ENCODE data around the gene ATRN. TPM values are rescaled to one million over a fixed set of nuclear protein-coding genes. Genes with fewer than 3 reads are reported as not detected.

The ATRN gene
- total and polyA plus RNA-seq, 2 experiments from 2014 or later: 2.2 to 18.3 TPM

DNA sequence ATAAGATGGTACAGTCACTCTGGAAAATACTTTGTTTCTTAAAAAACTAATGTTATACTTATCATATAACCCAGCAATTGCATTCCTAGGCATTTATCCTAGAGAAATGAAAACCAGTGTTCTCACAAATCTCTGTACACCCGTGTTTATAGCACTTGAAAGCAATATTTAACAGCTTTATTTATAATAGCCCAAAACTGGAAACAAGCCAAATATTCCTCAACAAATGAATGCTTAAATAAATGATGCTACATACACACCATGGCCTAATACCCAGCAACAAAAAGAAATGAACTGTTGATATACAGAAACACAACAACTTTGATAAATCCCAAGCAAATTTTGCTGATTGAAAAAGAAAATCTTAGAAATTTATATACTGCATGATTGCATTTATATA is 141.1 kb downstream of the ATRN start (continued):
- TF ChIP-seq CTCF (conservative IDR thresholded peaks at IDR 0.05; ENCODE audit: low read depth in 2 of 2) (no peak), EZH2phosphoT487 (IDR thresholded peaks at IDR 0.05; ENCODE audit: unreplicated experiment) (no peak), CREB1 (CRISPR knock-in tag; IDR thresholded peaks at IDR 0.05; ENCODE audit: low read depth) (no peak)

DNA sequence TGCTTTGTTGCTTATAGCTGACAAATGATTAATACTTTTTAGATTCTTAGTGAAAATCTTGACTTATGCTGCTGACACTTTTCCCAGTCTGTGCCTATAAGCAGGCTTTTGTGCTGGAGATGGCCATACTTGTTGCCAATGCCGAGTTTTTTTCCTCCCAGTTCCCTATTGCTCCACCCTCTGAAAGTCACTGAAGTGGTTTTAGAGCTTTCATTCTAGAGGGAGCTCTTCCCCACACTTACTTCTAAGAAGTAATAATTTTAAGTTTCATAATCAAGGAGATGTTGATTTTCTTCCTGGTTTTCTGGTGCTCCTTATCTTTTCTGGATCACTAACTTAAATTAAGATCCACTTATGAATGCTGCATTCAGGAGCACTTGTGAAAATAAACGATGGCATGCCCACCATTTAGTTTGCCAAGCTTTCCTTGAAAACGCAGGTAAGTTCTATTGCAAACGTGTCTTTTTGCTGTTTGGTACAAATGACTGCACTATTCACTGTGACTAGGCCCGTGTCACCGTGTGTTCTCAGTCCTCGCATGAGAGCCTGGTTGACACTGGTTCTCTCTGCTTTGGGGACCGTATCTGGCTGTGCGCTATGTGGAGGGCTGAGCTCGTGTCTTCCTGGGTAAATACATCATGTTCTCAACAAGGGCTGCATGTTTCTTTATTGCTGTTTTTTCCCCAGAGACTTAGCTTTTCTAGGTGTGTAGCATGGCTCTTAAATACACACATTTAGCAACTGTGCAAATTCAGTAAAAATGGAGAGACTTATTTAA is 142.2 kb downstream of the ATRN start:
- Histone ChIP-seq H2AFZ (no peak overlapping the region), H3K27me3 (ENCODE audit: insufficient read depth) (no peaks in the 10 kb centered on the region), H3K79me2 (replicated peaks; ENCODE audit: insufficient read depth) (no peaks in the 10 kb centered on the region), H4K20me1 (replicated peaks; ENCODE audit: insufficient read depth) (no peaks in the 10 kb centered on the region), H3K4me3 (no peak overlapping the region), H3K4me2 (no peak overlapping the region), H3K36me3 (ENCODE audit: insufficient read depth) (no peaks in the 10 kb centered on the region), H3K27ac (ENCODE audit: low read depth) (peak overlapping the region; percentile 6; the same call in 1 of the 2 replicates), H3F3A (replicated peaks; ENCODE audit: low read depth) (no peaks in the 10 kb centered on the region), H3K9me2 (ENCODE audit: insufficient read depth) (no peaks in the 10 kb centered on the region), H3K4me1 (ENCODE audit: insufficient read depth) (no peaks in the 10 kb centered on the region; the same call in none of the 2 replicates)
- no peaks in the 10 kb centered on the region for H3K9me3 Mint-ChIP-seq
- no peak for TF ChIP-seq CREB1 (CRISPR knock-in tag; IDR thresholded peaks at IDR 0.05; ENCODE audit: low read depth)
- TF ChIP-seq CTCF (conservative IDR thresholded peaks at IDR 0.05; ENCODE audit: low read depth in 2 of 2): peak in 1 of 2 experiments; percentile 22; a peak in 2 of 4 replicates
- peaks cover 15% of the 10 kb centered on the region; the same call in 2 of the 3 replicates for H3K4me1 Mint-ChIP-seq
- DNase-seq (ENCODE audit: low spot score) (no peak), ATAC-seq (peak; percentile 53)
- H3K36me3 Mint-ChIP-seq (ENCODE audit: low read depth): no peaks in the 10 kb centered on the region
- H3K27ac Mint-ChIP-seq: 0 out of 2 replicates have a peak overlapping the region, but pooled peaks have one; percentile 35
- no peak overlapping the region for H3K4me3 Mint-ChIP-seq
- H3K27me3 Mint-ChIP-seq (ENCODE audit: insufficient read depth, low read depth, poor library complexity): peaks cover 5% of the 10 kb centered on the region

GRCh38 chr20:3613821-3614440 is 143.1 kb downstream of the ATRN start:
- H3K4me3 Mint-ChIP-seq: no peak overlapping the region
- Histone ChIP-seq H3K4me1 (ENCODE audit: insufficient read depth) (no peaks in the 10 kb centered on the region; the same call in none of the 2 replicates), H3K4me3 (no peak overlapping the region), H3K79me2 (replicated peaks; ENCODE audit: insufficient read depth) (no peaks in the 10 kb centered on the region), H2AFZ (no peak overlapping the region), H4K20me1 (replicated peaks; ENCODE audit: insufficient read depth) (no peaks in the 10 kb centered on the region; the same call in 1 of the 2 replicates), H3K27ac (ENCODE audit: low read depth) (no peak overlapping the region), H3K4me2 (no peak overlapping the region), H3F3A (replicated peaks; ENCODE audit: low read depth) (no peaks in the 10 kb centered on the region), H3K36me3 (ENCODE audit: insufficient read depth) (no peaks in the 10 kb centered on the region), H3K9me2 (ENCODE audit: insufficient read depth) (no peaks in the 10 kb centered on the region), H3K27me3 (ENCODE audit: insufficient read depth) (no peaks in the 10 kb centered on the region)
- no peaks in the 10 kb centered on the region for H3K9me3 Mint-ChIP-seq
- peak; percentile 38; the same call in 2 of the 3 replicates for ATAC-seq
- no peak for TF ChIP-seq CREB1 (CRISPR knock-in tag; IDR thresholded peaks at IDR 0.05; ENCODE audit: low read depth)
- TF ChIP-seq ZNF331 (CRISPR knock-in tag; IDR thresholded peaks at IDR 0.05; ENCODE audit: low read depth): no peak
- TF ChIP-seq CTCF (conservative IDR thresholded peaks at IDR 0.05; ENCODE audit: low read depth in 2 of 2): no peak
- TF ChIP-seq STAT1 (IDR thresholded peaks at IDR 0.05; ENCODE audit: unreplicated experiment): no peak
- no peak for TF ChIP-seq NANOG (IDR thresholded peaks at IDR 0.05; ENCODE audit: borderline replicate concordance)
- TF ChIP-seq EZH2phosphoT487 (IDR thresholded peaks at IDR 0.05; ENCODE audit: unreplicated experiment): no peak
- TF ChIP-seq, protein P1, sequence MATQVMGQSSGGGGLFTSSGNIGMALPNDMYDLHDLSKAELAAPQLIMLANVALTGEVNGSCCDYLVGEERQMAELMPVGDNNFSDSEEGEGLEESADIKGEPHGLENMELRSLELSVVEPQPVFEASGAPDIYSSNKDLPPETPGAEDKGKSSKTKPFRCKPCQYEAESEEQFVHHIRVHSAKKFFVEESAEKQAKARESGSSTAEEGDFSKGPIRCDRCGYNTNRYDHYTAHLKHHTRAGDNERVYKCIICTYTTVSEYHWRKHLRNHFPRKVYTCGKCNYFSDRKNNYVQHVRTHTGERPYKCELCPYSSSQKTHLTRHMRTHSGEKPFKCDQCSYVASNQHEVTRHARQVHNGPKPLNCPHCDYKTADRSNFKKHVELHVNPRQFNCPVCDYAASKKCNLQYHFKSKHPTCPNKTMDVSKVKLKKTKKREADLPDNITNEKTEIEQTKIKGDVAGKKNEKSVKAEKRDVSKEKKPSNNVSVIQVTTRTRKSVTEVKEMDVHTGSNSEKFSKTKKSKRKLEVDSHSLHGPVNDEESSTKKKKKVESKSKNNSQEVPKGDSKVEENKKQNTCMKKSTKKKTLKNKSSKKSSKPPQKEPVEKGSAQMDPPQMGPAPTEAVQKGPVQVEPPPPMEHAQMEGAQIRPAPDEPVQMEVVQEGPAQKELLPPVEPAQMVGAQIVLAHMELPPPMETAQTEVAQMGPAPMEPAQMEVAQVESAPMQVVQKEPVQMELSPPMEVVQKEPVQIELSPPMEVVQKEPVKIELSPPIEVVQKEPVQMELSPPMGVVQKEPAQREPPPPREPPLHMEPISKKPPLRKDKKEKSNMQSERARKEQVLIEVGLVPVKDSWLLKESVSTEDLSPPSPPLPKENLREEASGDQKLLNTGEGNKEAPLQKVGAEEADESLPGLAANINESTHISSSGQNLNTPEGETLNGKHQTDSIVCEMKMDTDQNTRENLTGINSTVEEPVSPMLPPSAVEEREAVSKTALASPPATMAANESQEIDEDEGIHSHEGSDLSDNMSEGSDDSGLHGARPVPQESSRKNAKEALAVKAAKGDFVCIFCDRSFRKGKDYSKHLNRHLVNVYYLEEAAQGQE (IDR thresholded peaks at IDR 0.05; ENCODE audit: unreplicated experiment): no peak
- TF ChIP-seq JUNB (IDR thresholded peaks at IDR 0.05; ENCODE audit: unreplicated experiment): no peak
- H3K27me3 Mint-ChIP-seq (ENCODE audit: insufficient read depth, low read depth, poor library complexity): peaks cover 5% of the 10 kb centered on the region
- no peaks in the 10 kb centered on the region for H3K36me3 Mint-ChIP-seq (ENCODE audit: low read depth)
- H3K4me1 Mint-ChIP-seq: peaks cover 15% of the 10 kb centered on the region; the same call in 2 of the 3 replicates
- H3K27ac Mint-ChIP-seq: no peak overlapping the region
- DNase-seq (ENCODE audit: low spot score): no peak
